ENCODE results near the gene PPP1R13B.

DNA sequence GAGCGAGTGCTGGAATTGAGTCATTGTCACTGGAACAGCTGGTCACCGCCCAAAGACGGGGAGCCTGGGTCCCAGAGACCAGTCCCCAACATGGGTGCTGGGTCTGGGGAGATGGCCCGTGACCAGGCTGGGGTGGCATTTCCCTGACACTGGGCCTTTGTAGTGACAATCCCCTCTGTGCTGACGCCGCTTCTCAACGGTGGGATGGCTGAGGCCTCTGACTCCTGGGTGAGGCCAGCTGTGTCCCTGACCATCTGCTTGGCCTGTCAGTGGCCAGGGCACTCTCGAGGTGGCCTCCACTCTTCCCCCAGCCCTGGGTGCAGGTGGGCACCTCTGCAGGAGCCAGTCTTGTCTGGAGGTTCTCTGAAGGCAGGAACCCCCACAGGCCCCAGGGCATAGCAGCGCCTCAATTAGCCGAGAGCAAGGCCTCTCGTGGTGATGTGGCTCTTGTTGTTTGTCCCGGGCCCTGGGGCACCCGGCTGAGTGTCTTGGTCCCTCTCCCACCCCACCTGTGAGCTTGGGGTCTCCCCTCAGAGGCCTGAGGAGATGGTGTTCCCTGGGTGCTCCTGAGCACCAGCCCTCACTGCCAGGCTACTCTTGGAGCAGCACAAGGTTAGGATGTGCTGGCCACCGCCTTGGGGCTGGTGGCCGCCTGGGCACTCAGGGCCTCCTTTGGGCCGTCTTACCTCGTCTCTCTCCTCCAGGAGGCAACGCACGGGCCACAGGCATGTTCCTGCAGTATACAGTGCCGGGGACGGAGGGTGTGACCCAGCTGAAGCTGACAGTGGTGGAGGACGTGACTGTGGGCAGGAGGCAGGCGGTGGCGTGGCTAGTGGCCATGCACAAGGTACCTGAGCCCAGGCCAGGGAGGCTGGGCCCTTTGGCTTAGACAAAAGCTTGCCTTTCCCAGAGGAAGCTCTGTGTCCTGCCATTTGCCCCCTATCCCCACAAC lies 115.2 kb downstream of the PPP1R13B start:
- TF ChIP-seq, protein P1, sequence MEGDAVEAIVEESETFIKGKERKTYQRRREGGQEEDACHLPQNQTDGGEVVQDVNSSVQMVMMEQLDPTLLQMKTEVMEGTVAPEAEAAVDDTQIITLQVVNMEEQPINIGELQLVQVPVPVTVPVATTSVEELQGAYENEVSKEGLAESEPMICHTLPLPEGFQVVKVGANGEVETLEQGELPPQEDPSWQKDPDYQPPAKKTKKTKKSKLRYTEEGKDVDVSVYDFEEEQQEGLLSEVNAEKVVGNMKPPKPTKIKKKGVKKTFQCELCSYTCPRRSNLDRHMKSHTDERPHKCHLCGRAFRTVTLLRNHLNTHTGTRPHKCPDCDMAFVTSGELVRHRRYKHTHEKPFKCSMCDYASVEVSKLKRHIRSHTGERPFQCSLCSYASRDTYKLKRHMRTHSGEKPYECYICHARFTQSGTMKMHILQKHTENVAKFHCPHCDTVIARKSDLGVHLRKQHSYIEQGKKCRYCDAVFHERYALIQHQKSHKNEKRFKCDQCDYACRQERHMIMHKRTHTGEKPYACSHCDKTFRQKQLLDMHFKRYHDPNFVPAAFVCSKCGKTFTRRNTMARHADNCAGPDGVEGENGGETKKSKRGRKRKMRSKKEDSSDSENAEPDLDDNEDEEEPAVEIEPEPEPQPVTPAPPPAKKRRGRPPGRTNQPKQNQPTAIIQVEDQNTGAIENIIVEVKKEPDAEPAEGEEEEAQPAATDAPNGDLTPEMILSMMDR (IDR thresholded peaks at IDR 0.05), result no peak
- TF ChIP-seq POLR2A (IDR thresholded peaks at IDR 0.05), result no peak

Measured in adrenal gland (tissue), 5 donors.